Endothelial cell of umbilical vein (primary cell): ENCODE data around the gene LRIG1.

Experiments
- CTCF ChIP-seq, 2 donors: IDR thresholded peaks; 1 replicate in 1 of 2; 2 replicates in 1 of 2; pipeline ENCODE4 v1.5.1; 2011; ENCODE audit warnings: low read length in 2 of 2, mild to moderate bottlenecking in 2 of 2, moderate library complexity in 2 of 2, control low read depth in 1 of 2, inconsistent platforms in 1 of 2, low read depth in 1 of 2; ENCODE audit not compliant: insufficient read depth in 1 of 2; ENCODE audit errors: extremely low read depth in 1 of 2
- POLR2A ChIP-seq: IDR thresholded peaks from 2 replicates; pipeline ENCODE4 v1.6.1; 2012; ENCODE audit warnings: low read depth, mild to moderate bottlenecking, control low read depth, low read length

- TF ChIP-seq CTCF (IDR thresholded peaks at IDR 0.05; ENCODE audit: extremely low read depth in 1 of 2, insufficient read depth in 1 of 2, low read depth in 1 of 2, low read length in 2 of 2) (no peak), POLR2A (no peak)
These were observed 37.6 kb upstream of the LRIG1 start for GRCh38 chr3:66538390-66538789.
